ENCODE results near the gene MLLT6.

MLLT6 gene

DNA sequence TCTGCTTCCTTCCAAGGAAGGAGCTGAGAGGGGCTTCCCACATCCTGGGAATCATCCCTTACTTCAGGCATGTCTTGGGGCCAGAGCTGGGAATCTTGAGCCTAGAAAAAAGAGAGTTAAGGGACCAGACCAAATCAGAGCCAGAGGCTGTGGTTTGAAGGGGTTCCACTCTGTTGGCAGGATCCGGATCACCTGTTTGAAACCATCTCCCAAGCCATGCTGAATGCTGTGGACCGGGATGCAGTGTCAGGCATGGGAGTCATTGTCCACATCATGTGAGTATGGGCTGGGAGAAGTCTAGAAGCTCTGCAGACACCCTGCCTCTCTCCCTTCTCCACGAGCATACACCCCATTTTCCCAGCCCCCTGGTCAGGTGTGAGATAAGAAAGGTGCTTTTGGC is 57.2 kb downstream of the MLLT6 start:
- no peak for DNase-seq (ENCODE audit: low read depth)

DNA sequence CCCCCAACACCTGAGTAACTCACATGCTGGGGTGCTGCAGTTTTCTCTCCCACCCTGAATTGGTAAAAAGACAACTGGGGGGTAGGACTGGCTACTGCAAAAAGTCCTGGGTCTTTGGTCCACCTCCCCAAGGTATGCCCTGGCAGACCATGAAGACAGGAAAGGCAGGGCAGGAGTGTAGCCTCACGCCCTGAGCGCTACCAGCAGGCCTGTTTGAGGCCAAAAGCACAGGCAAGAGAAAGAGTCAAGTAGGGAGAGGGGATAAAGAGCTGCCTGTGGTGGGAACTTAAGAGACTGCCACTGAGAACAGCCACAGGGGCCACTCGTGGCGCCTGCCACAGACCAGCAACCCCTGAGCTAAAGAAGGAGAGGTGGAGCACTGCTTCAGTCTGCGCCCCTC is 61.3 kb downstream of the MLLT6 start:
- DNase-seq (ENCODE audit: low read depth): no peak

DNA sequence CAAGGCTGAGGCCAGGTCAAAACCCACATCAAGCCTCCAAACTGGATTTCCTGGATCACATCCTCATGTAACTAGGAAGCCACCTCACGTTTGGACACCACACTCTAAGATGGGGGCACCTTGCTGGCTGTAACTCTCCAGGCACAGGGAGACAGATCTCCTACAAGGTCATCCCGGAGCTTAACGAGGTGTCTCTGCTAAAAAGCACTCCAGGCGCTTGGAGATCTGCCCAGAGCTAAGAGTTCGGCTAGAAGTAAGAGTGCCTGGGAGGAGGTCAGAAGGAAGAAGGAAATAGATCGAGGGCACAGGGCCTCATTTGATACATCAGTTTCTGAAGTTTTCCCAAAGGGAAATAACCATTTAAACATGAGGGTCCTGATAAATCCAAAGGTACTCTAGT is 63.3 kb downstream of the MLLT6 start:
- DNase-seq (ENCODE audit: low read depth): no peak

DNA sequence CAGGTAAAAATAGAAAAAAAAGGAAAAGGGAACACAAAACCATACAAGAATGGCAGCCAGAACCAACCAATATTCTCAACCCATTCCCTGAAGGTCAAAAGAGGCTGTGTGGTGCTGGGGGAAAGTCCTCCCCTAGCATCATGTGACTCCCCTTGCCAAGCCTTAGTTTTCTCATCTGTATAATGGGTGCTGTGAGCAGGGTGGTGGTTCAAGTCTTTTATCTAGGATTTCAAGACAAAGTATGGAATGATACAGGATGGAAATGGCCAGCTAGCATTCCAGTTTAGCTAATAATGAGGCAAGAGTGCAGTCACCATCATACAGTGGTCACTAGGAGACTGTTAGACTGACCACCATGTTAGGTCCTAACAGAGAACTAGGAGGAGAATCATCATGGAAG is 68.2 kb downstream of the MLLT6 start:
- no peak for DNase-seq (ENCODE audit: low read depth)

DNA sequence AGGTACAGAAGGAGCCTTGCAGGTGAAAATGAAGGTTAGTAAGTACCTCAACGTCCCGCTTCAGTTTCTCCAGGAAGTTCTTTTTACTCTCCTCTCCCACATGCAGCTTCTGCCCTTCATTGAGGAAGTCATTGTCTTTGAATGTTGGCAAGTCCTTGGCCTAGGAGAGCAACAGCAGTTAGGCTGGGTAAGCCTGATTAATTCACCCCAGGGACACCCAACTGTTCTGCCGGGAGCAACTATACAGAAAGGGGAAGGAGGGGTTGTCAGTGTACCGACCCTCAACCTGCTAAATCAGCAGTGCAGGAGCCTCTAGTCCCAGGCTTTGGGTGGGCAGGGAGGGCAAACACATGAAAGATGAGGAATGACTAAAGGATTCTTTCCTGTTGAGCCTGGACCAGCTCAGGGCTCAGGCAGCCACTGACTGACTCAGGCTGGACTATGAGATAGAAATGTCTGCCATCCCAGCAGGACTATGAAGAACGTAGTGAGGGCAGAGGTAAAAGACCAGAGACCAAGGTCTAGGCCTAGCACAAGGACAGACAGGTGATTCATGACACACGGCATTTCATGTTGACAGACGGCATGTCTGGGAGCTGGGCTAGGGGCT is 72.7 kb downstream of the MLLT6 start:
- DNase-seq (ENCODE audit: low read depth): no peak

Measured in activated T-helper 9 cell treated with anti-CD3 and anti-CD28 coated beads, Interleukin-2, amount 50 U/mL, for 16 hours (primary cell).